NCI-H526 treated with DMSO at 0.1 percent for 48 hours (cell line): ENCODE measurements around the gene KIAA1210.

Experiments
- DNase-seq: peaks from one replicate; lab custom pipeline; 2025; lab: John Stamatoyannopoulos, UW

Gene KIAA1210

DNA sequence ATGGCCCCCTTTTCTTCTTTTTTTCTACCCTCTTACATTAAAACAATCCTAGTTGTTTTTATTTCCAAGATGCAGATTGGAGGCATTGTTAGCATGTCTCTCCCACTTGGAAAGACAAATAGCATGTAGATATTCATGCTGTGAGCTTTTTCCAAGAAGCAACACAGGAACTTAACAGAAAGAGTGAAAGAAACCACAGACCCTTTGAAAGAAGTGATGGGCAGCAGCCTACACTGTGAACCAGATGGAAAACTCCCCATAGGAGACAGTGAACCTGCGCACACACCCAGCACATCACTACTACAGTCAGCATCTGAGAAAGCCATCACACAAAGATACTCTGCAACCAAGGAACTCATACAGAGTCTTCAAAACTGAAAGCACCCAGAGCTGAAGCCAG is 37.0 kb downstream of the KIAA1210 start:
- peak; percentile 25 for DNase-seq

DNA sequence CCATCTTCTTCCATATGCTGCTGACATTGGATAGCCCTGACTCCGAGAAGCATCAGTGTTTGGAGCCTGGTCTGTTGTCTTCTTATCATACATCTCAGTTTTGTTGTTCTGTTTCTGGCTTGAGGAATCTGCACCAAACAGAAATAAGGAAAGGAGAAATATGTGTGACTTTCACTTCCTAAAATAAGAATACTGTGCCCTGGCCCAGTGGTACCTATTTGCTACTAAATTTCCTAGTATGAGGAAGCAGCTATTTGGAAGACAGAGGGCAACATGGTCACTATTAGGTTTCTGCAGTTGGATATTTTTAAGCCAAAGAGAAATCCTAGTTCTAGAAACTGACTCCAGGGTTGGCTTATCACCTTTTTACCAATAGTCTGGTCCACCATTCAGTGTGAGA is 38.0 kb downstream of the KIAA1210 start:
- no peak for DNase-seq

DNA sequence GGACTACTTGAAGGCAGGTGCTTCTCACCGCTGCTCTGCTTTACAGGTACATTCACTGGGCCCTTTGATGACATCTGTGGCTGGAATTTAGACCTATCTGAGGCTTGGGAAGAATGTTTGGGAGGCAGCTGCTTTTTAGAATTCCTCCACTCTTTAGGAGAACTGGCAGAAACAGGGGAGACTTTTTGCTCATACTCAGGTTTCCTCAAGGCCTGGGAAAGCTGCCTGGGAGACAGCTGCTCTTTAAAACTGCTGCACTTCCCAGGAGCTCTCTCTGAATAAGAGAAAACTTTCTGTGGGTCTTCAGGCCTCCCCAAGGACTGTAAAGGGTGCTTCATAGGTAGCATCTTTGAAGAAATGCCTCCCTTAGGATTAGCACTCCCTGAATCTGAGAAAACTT is 40.5 kb downstream of the KIAA1210 start:
- no peak for DNase-seq

DNA sequence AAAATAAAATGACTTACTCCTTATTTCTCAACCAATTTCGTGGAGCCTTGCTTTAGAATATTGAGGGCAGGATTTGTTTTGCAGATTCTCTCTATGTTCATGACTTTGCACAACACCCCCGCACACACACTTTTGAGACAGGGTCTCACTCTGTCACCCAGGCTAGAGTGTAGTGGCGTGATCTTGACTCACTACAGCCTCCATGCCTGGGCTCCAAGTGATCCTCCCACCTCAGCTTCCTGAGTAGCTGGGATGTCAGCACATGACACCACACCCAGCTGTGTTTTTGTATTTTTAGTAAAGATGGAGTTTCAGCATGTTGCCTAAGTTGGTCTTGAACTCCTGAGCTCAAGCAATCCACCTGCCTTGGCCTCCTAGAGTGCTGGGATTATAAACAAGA is 42.8 kb downstream of the KIAA1210 start:
- no peak for DNase-seq

DNA sequence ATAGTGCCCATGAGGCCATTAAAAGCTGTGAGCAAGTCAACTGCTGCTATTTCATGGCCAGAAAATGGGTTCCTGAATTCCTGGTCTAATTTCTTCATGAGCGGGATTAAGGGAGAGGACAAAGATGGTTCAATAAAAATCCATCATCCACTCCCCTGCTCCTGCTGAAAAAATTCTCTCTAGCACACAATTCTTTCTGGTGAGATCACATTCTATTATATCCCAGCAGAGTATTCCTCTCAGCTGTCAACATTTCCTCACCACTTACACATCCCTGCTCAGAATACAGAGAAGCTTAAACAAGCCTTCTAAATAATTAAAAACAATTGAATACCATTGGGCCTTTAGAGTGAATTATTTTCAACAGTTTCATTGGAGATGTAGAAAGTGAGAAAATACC is 45.3 kb downstream of the KIAA1210 start:
- no peak for DNase-seq

DNA sequence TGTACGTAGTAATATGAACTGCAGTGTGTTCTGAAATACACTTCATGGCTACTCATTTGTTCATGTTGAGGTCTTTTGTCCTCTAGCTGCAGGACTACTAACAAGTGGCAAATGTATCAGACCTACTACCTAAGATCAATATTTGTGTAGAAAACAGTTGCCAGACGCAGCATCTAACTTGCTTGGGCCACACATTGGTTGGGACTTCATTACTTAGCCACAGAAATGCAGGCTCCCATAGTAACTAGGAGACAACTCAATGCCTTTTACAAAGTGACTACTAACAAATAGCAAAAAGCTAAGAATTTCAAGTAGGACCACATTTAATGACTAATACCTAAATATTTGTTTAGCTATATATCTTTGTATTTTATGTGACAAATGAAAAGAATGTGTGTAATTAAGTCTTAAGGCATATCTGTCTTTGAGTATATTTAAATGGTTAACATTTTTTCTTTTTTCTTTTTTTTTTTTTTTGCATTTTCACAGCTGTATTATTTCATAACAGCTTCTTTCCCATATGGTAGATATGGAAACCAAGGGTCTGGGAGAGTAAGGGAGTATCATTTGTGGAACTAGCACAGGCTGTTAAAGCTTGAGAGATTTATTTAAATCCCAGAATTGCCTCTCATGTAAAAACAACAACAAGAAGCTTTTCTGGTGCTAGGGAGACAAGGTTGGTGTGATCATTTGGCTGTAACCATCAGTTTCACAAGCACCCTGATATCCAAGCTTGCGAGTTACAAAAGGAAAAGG is 52.2 kb downstream of the KIAA1210 start:
- DNase-seq, result no peak

DNA sequence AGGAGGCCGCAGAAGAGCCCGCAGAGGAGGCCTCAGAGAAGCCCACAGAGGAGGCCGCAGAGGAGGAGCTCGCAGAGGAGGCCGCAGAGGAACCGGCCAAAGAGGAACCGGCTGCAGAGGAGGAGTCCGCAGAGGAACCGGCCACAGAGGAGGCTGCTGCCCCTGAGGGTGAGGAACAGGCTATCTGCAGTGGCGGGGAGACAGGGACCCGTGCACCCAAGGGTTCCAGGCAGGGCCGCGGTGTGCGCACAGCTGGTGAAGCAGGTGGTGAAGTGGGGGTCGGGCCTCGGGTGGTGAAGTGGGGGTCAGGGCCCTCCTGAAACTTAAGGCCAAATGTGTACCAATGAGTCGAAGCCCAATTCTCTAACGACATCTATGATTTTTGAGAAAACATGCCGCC is 53.7 kb downstream of the KIAA1210 start:
- DNase-seq, result no peak

DNA sequence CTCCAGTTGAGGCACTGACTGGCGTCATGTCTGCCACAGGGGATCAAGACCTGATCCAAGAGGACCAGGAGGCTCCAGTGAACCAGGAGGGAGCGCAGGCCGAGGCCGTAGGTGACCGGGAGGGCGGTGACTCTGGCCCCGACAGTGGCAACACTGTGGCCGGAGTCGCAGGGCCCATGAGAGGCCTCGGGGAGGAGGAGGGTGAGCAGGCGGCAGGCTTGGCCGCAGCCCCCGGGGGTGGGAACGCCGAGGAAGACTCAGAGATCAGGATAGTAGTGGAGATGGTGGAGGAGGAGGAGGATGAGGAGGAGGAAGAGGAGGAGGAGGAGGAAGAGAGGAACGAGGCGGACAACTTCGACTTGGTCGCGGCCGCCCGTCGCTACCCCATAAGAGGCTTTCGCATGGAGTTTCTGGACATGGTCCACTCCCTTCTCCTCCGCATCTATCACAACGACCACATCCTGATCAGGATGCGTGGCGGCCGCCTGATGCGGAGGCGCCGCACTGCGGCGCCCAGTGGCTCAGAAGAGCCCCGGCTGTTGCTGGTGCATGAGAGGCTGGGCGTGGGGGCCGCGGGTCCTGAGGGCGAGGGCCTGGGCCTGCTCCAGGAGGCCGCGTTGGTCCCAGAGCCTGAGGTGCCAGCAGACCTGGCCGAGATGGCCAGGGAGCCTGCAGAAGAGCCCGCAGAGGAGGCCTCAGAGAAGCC is 54.3 kb downstream of the KIAA1210 start:
- DNase-seq, result no peak

DNA sequence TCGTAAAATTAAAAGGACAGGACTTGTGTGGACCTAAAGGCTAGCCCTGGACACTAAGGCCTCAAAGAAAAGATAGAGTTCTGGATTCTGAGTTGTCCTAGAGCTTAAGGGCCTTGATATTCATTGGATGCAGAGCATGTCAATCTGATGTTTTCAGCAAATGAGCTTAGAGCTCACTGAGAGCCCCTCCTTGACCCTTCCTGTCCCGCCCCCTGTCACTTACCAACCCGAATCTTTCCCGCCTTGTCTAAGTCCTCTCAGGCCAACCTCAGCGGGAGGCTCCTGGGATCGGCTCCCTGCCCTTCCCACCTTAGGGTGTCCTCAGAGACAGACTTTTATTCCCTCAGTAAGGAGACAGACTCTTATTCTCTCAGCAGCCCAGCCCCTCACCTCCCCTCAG is 54.9 kb downstream of the KIAA1210 start, which contains the start of gene CT47C1:
CT47C1 (plus strand) TSS at position 250 of the 400 bp plus-strand sequence. CDS start 233 bp downstream, outside the sequence.
- DNase-seq, result no peak

DNA sequence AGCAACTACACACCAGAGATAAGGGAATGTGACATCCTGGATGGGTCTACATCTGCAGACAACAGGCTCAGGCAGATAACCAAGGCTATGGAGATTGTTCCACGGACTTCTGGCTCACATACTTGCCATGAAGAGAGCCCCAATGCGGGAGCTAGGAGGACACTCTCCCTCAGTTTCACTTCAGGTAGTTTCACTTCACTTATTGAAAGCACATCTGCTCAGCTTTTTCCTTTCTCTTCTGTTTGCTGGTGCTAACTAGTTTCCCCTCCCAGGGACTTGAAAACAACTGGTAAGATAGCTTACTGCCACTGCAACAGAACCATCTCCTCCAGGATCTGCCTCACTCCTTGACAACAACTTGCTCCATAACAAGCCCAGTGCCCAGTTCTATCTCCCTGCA is 56.2 kb downstream of the KIAA1210 start:
- no peak for DNase-seq

DNA sequence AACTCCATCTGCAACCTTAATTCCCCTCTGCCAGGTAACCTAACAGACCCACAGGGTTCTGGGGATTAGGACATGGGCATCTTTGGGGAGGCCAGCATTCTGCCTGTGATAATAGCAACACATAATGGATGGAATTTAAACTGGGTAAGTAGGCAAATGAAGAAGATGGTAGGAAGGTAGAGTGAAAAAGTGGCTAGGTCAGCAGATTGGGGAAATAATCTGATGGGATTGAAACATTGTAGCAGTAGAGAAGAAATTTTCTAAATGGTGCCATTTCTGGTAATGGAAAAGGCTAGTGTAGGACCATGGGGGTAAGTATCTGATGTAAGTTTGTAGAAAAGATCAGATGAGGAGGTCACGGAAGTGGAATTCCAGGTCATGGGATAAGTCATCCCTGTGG is 57.9 kb downstream of the KIAA1210 start:
- DNase-seq, result no peak

DNA sequence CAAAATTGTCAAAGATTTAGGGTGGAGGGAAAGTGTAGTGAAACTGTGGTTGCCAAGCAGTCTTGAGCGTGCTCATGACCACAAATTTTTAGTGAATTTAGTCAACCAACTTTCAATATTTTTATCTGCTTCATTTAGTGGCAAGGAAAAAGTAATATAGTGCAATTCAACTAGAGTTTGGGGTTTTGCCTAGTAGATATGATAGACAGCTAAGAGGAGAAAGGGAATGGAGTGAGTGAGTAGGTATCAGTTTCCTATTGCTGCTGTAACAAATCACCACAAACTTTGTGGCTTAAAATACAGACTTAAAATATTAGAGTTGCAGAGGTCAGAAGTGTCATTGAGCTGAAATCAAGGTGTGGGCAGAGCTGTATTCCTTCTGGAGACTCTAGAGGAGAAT is 58.5 kb downstream of the KIAA1210 start:
- no peak for DNase-seq

DNA sequence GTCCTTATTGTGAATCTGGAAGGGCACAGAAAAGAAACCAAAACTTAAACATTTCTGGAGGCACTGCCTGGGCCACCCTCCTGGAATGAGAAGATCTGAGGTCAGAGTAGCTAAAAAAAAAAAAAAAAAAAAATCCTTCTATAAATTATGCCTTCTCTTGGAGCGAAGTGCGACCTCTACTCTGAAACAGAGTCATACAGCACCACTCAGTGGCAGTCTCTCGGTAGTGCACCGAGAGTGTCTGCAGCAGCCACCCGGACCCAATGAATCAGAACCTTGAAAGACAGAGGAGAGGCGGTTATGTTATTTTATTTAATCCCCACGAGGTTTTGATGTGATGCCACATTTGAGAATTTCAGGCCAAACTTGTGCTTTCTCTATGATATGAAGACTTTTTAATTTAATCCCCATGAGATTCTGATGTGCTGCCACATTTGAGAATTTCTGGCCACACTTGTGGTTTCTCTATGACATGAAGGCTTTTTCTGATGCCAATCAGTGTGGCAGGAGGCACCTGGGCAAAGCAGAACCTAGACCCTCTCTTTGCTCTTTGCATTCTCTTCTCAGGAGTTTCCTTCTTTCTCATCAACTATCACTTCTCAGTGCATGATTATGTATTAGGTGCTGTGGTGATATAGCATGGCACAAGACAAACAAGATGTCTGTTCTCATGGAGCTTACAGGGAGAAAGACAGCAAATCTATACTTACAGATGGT is 60.4 kb downstream of the KIAA1210 start:
- peak; percentile 3 for DNase-seq

DNA sequence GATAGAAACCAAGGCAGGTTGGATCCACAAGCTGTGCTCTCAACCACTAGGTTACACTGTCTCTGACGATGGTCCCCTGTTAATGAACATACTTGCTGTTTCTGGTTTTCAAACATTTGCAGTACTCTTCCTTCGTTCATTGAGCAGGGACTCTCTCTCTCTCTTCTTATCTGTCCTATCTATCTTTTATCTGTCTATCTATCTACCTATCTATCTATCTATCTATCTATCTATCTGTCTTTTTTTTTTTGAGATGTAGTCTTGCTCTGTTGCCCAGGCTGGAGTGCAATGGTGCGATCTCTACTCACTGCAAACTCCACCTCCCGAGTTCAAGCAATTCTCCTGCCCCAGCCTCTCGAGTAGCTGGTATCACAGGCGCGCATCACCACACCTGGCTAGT is 64.2 kb downstream of the KIAA1210 start:
- no peak for DNase-seq

DNA sequence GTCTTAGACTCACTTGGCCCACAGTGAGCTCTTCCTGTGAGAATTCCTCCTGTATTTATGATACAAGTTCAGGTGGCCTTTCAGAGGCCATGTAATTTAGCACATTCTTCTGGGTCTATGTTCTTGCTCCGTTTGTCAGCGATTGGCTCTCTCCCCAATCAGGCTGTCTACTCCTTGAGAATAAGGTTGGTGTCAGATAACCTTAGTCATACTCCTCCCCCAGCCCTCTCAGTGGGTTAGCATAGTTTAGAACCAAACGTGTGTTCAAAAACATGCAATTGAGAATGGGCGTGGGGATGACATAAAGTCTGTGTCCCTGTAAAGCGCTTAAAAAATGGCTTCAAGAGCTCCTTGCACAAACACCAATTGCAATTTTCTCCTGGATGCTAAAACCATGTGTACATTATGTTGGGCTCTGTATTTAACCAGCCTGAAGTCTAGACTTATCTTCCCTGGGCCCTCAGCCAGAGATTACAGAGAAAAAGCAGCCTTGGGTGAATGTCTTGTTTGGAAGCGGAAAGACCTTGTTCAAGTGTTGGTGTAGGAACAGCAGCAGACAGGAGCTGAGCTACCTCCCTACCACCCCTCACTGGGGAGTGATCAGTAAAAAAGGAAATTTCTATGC is 64.8 kb downstream of the KIAA1210 start:
- DNase-seq, result no peak

DNA sequence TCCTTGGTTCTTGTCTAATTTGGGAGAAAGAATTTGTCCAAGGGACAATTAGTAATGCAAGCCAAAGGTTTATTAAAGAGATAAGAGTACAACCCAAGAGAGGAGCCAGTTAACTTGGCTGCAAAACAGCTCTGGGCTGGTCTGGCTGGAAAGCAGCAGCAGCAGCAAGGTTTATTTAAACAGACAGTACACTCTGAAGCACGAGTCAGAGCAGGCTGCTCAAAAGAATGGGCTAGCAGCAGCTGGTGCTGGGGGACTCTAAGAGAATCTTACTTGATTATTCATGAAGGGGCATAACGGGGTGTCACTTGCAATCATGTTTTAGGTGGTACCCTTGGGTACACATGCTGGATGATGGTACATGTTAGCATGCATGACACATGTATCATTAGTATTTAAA is 71.9 kb downstream of the KIAA1210 start:
- no peak for DNase-seq

DNA sequence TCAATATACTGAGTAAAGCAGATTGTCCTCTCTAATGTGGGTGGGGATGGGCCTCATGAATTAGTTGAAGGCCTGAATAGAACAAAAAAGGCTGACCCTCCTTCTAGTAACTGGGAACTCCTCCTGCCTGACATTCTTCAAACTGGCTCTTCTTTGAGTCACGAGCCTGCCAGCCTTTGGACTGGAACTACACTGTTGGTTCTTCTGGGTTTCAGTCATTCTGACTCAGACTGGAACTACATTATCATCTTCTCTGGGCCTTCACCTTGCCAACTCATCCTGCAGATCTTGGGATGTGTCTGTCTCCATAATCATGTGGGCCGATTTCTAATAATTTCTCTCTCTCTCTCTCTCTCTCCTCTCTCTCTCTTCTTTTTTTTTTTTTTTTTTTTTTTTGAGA is 81.7 kb downstream of the KIAA1210 start:
- no peak for DNase-seq

DNA sequence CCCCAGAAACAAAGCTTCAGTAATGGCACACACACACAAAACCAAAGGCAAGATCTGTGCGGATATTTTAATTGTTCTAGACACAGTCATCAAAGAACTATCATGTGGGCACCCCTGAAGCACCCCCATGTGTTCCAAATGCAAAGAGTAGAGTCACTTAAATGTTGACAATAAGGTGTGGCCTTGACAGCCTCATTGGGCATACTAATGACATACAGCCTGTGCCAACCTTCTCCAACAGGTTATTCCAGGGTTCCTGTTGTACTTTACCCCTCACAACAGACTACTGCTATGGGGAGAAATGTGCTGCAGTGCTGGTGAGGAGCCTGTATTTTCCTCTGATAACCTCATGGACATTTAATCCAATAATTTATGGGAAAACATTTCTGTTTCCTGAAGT is 84.6 kb downstream of the KIAA1210 start:
- no peak for DNase-seq

DNA sequence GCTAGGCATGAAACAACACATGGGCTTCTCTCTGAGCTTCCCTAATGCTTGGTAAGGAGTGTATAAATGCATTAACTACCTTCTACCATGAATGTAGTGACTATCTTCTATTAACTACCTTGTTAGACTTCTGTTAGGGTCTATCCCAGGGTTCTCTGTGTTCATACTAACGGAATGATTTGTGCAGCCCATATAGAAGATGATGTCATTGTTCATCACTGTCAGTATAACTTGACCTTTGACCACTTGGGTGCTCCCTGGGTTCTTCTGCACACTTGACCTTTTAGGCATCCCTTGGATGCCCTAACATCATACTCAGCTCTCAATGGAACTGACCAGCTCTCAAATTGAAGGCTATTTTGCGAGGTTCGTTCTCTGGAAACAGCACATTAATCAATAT is 85.6 kb downstream of the KIAA1210 start:
- no peak for DNase-seq

DNA sequence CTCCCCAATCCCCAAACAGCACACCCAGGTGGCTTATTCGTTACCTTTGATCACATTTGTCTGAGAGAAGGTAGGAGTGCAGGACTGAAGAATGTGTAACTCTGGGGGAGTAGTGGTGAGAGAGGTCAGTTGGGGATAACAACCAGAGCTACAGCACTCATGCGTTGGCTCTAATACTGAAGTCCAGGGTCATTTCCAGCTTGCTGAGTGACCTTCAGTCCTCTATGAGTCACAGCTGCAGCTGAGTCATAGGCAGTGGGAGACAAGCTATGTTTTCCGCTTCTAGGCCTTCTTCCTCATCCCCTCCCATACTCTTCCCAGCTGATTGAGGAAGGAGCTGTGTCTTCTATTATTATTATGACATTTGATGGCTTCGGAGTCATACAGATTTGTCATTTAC is 86.4 kb downstream of the KIAA1210 start:
- DNase-seq, result no peak

DNA sequence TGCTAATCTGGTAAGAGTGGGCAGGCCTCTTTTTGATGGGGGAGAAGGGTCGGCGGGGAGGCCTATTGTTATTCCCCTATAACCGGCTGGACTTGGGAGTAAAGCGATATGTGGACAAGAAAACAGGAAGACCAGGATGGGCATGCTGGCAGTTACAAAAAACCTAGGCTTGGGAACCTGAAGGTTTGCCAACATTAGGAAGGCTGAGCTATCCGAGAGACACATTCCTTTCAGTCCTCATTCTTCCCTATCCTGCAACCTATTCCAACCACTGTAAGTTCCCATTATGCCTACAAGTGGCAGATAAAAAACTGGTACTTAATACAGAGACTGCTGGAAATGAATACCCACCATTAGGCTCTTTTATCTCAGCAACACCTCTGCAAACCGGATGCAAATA is 87.2 kb downstream of the KIAA1210 start:
- DNase-seq, result no peak
